ENCODE measurements around the gene CAPN1. TPM values are rescaled to one million over a fixed set of nuclear protein-coding genes. Genes with fewer than 3 reads are reported as not detected.

CAPN1 gene
- total and polyA plus RNA-seq, 9 of the 15 experiments (the other 6 are each of a cell fraction or from before 2014, with no cell fraction given): 3.5 to 199 (median 61.6) TPM

GRCh38 chr11:65169164-65169641, 12.5 kb upstream of the CAPN1 start (continued):
- TF ChIP-seq, protein P1, sequence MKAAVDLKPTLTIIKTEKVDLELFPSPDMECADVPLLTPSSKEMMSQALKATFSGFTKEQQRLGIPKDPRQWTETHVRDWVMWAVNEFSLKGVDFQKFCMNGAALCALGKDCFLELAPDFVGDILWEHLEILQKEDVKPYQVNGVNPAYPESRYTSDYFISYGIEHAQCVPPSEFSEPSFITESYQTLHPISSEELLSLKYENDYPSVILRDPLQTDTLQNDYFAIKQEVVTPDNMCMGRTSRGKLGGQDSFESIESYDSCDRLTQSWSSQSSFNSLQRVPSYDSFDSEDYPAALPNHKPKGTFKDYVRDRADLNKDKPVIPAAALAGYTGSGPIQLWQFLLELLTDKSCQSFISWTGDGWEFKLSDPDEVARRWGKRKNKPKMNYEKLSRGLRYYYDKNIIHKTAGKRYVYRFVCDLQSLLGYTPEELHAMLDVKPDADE (conservative IDR thresholded peaks at IDR 0.05; ENCODE audit: control insufficient read depth, low read depth, low read length): peak; percentile 6; the same call in 1 of the 2 replicates
- peak; percentile 68 for TF ChIP-seq GATA2 (CRISPR knock-in tag; IDR thresholded peaks at IDR 0.05)
- TF ChIP-seq CREM (IDR thresholded peaks at IDR 0.05; ENCODE audit: low read depth): peak; percentile 46; the same call in 1 of the 2 replicates
- TF ChIP-seq ZNF655 (CRISPR knock-in tag; IDR thresholded peaks at IDR 0.05): no peak
- no peak for TF ChIP-seq NR4A1 (CRISPR knock-in tag; IDR thresholded peaks at IDR 0.05)
- peak; percentile 75; the same call in 1 of the 2 replicates for TF ChIP-seq NR4A1 (tag; IDR thresholded peaks at IDR 0.05)
- TF ChIP-seq NFE2L1 (tag; IDR thresholded peaks at IDR 0.05; ENCODE audit: borderline replicate concordance, low read depth): no peak
- TF ChIP-seq NR2C2 (CRISPR knock-in tag; IDR thresholded peaks at IDR 0.05): no peak
- TF ChIP-seq NR2C2 (tag; IDR thresholded peaks at IDR 0.05): peak; percentile 17; the same call in 1 of the 2 replicates
- TF ChIP-seq NCOA1 (IDR thresholded peaks at IDR 0.05; ENCODE audit: low read depth): peak; percentile 39; the same call in 1 of the 2 replicates
- 0 out of 4 replicates have a peak, but pooled peaks of 1 of the 2 experiments have one; percentile 34 for TF ChIP-seq UBTF (IDR thresholded peaks at IDR 0.05; ENCODE audit: borderline replicate concordance in 1 of 2, low read depth in 2 of 2, low read length in 2 of 2)
- peak; percentile 82 for TF ChIP-seq TEAD4 (IDR thresholded peaks at IDR 0.05; ENCODE audit: low read length)
- no peak for TF ChIP-seq TEAD4 (CRISPR knock-in tag; IDR thresholded peaks at IDR 0.05; ENCODE audit: borderline replicate concordance)
- peak; percentile 94 for TF ChIP-seq CBFA2T3 (IDR thresholded peaks at IDR 0.05)
- TF ChIP-seq GTF2A2 (tag; IDR thresholded peaks at IDR 0.05): no peak
- peak; percentile 60 for TF ChIP-seq HDAC3 (IDR thresholded peaks at IDR 0.05; ENCODE audit: borderline replicate concordance, partially characterized antibody)
- peak; percentile 50 for TF ChIP-seq DPF2 (IDR thresholded peaks at IDR 0.05)
- 0 out of 2 replicates have a peak, but pooled peaks have one; percentile 38 for TF ChIP-seq CREB3 (tag; conservative IDR thresholded peaks at IDR 0.05; ENCODE audit: low read depth)
- TF ChIP-seq RCOR1 (IDR thresholded peaks at IDR 0.05; ENCODE audit: borderline replicate concordance in 1 of 2, low read depth in 2 of 2, low read length in 2 of 2): peak in 1 of 2 experiments; percentile 75; a peak in 2 of 4 replicates
- peak; percentile 23; the same call in 1 of the 2 replicates for TF ChIP-seq ZNF644 (tag; IDR thresholded peaks at IDR 0.05; ENCODE audit: low read depth)
- TF ChIP-seq CXXC5 (CRISPR knock-in tag; IDR thresholded peaks at IDR 0.05): peak; percentile 48
- no peak; the same call in 1 of the 2 replicates for TF ChIP-seq HCFC1 (IDR thresholded peaks at IDR 0.05; ENCODE audit: low read depth, low read length)
- TF ChIP-seq ZNF583 (CRISPR knock-in tag; IDR thresholded peaks at IDR 0.05): 0 out of 2 replicates have a peak, but pooled peaks have one; percentile 24
- no peak for TF ChIP-seq SMARCA5 (IDR thresholded peaks at IDR 0.05)
- no peak for TF ChIP-seq ZNF282 (CRISPR knock-in tag; IDR thresholded peaks at IDR 0.05)

Data from K562 (cell line).